ENCODE results near the gene CD37.
"Not testable (repeated sequence)": the region's sequence is repeated elsewhere in the genome, so short reads cannot be mapped to it uniquely, and the experiment has no call there.

Gene CD37

GRCh38 chr19:49335071-49335783 is at the start of gene CD37:
CD37 (plus strand) TSS chr19:49335406; CDS start chr19:49335541, 135 bp downstream.
- no peak for DNase-seq

- no peak for DNase-seq
Observed at GRCh38 chr19:49287141-49287770, 48.0 kb upstream of the CD37 start.

DNA sequence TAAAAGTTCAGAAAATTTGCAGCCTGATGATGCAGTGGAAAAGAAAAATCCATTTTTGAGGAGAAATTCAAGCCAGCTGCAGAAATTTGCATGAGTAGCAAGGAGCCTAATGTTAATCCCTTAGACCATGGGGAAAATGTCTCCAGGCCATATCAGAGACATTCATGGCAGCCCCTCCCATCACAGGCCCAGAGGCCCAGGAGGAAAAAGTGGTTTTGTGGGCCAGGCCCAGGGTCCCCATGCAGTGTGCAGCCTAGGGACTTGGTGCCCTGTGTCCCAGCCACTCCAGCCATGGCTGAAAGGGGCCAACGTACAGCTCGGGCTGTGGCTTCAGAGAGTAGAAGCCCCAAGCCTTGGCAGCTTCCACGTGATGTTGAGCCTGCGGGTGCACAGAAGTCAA is 47.0 kb upstream of the CD37 start:
- not testable (repeated sequence) for DNase-seq

DNA sequence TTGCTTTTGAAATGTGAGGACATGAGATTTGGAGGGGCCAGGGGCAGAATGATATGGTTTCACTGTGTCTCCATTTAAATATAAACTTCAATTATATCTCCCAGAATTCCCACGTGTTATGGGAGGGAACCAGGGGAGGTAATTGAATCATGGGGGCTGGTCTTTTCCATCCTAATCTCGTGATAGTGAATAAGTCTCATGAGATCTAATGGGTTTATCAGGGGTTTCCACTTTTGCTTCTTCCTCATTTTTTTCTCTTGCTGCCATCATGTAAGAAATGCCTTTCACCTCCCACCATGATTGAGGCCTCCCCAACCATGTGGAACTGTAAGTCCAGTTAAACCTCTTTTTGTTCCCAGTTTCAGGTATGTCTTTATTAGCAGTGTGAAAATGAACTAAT is 45.9 kb upstream of the CD37 start:
- DNase-seq = not testable (repeated sequence)

GRCh38 chr19:49290517-49290916 is 44.7 kb upstream of the CD37 start:
- no peak for DNase-seq

GRCh38 chr19:49294401-49294800 is 40.8 kb upstream of the CD37 start:
- no peak for DNase-seq

GRCh38 chr19:49295208-49295880 is 39.9 kb upstream of the CD37 start:
- DNase-seq = no peak

- DNase-seq = no peak
Observed at GRCh38 chr19:49297403-49297802, 37.8 kb upstream of the CD37 start.

GRCh38 chr19:49298653-49299052 is 36.6 kb upstream of the CD37 start:
- DNase-seq = not testable (repeated sequence)

- DNase-seq = no peak
Observed at GRCh38 chr19:49301165-49301865, 33.9 kb upstream of the CD37 start.

DNA sequence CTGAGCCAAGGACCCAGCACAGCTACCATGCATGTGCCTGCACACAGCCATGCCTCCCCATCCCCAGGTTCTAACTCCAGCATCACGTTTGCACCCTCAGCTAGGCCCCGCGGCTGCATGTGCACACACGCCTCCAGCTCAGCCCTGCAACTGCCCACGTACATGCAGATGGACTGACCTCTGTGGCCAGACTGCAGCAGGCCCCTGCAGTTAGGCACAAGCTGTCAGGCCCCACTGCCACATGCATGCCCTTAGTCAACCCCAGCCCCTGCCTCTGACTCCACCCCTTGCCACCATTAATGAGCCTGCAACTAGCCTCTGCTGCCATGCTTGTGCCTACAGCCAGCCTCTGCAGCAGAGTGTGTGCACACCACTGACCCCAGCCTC is 33.3 kb upstream of the CD37 start:
- DNase-seq = no peak

DNA sequence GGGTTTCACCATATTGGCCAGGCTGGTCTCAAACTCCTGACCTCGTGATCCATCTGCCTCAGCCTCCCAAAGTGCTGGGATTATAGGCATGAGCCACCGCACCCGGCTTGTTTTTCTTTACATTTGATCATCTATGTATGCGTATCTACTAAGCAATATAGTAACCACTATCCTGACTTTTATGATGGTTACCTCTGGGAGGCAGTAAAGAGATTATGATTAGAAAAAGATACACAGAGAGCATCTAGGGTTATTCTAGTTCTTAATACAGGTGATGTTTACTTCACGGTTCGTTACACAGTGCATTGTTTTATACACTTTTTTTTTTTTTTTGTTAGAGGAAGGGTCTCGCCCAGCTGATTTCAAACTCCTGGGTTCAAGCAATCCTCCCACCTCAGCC is 28.5 kb upstream of the CD37 start:
- not testable (repeated sequence) for DNase-seq

DNA sequence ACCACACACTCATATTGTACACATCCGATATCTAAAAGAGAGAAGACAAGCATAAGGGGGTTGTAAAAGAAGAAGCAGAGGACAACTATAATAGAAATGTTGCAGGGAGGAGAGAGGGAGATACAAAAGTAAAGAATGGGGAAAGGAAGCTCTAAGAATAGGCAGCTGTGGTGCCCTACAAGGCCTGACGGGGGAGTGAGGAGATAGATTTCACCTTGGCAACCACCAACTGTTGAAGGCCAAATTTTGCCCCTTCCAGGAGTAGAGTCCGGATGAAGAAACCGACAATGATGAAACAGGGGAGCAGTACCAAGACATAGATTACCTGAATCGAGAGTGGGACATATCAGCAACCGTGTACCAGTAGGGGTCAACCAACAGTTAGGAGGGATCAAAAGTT is 26.1 kb upstream of the CD37 start:
- no peak for DNase-seq

- DNase-seq = no peak
Observed at GRCh38 chr19:49315111-49315510, 20.1 kb upstream of the CD37 start.

GRCh38 chr19:49316284-49316683 is 18.9 kb upstream of the CD37 start:
- DNase-seq = no peak

DNA sequence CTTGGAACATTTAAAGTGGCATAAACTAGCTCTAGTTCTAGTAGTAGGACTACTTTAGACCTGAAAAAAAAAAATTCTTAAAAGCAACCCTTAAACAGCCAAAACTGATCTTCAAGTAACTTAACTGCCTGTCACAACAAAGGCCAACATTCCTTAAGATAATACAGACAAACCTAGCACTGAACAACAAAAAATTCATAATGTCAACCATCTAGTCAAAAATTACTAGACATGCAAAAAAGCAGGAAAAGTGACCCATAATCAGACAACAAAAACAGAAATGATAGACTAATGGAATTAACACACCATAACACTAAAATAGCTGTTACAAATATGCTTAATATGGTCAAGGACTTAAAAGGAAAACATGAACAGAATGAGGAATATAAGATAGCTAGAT is 16.9 kb upstream of the CD37 start:
- DNase-seq = no peak

DNA sequence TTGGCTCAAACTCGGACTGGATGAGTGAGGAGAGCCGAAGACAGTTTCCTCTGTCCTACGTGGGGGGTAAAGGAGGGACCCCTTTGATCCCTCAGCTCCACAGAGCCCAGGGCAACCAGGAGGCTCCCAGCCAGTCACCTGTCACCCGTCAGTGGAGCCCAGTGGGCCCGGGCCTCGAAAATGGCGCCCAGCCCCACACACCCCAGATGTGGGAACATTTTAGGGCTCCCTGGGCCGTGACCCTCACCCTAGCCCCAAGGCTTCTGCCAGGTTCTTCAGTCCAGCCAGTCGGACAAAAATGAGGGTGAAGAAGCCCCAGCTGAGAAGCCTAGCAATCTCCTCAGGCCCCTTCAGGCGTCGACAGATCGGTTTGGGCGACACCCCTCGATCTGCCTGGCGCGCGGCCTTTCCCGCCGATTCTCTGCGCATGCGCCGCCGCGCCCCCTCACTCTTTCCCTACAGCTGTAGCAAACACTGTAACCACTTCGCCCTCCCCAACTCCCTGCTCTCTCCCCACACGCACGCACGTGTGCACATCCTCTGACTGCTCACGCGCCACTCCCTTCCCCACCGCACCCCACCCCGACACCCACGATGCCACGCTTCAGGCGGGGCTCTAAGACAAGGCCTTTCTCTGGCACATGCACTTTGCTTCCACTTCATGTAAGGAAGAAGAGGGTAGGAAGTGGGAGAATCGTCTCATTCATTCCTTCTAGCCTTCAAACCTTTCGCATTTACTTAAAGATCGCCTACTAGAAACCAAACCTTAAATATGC is 10.2 kb upstream of the CD37 start, which contains the start of gene SLC6A16:
Gene SLC6A16 (minus strand): TSS at position 391 of the 776 bp plus-strand sequence. CDS start 13,844 bp downstream, outside the sequence.
- DNase-seq = no peak

DNA sequence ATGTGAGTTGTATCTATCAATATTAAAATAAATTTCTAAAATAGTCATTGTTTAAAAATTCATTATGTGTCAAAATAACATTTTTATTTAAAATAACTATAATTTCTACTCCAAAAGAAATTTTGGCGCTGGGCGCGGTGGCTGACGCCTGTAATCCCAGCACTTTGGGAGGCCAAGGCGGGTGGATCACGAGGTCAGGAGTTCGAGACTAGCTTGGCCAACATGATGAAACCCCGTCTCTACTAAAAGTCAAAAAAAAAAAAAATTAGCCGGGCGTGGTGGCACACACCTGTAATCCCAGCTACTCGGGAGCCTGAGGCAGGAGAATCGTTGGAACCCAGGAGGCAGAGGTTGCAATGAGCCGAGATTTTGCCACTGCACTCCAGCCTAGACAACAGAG is 9.4 kb upstream of the CD37 start:
- not testable (repeated sequence) for DNase-seq

DNA sequence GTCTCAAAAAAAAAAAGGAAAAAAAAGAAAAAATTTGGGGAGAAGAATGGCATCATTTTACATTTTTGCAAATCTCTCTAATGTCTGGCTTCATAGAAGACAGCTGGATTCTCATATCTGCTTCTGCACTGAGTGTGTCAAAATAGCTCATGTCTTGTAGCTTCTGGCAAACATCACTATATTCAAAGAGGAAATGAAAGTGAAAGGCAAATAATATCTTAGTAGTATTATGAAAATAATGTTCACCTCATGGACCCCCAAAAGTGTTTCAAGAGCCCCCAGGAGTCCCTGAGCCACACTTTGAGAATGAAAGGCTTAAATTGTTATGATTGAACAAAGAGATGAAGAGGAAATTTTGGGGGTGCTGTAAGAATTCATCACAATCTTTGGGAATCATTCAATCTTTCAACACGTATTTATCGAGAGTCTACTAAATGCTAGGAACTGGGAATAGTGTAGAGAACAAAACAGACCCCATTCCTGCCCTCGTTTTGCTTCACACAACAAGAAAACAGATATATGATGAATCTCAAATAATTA is 9.0 kb upstream of the CD37 start:
- DNase-seq = no peak

DNA sequence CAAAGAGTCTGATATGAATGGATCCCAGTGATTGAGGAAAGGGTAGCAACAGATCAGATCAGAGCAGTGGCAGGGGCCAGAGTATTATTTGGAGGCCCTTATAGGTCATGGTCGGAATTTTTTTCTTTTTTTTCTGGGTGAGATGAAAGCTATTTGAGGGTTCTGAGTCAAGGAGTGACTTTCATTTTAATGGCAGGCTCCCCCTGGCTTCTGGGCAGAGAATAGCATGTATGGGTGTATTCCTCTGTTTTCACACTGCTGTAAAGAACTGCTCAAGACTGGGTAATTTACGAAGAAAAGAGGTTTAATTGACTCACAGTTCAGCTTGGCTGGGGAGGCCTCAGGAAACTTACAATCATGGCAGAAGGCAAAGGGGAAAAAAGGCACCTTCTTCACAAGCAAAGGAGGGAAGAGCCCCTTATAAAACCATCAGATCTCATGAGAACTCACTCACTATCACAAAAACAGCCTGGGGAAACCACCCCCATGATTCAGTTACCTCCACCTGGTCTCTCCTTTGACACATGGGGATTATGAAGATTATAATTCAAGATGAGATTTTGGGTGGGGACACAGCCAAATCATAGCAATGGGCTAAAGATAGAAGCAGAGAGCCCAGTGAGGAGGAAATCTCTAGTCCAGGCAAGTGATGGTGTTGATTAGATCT is 7.2 kb upstream of the CD37 start:
- DNase-seq = no peak

DNA sequence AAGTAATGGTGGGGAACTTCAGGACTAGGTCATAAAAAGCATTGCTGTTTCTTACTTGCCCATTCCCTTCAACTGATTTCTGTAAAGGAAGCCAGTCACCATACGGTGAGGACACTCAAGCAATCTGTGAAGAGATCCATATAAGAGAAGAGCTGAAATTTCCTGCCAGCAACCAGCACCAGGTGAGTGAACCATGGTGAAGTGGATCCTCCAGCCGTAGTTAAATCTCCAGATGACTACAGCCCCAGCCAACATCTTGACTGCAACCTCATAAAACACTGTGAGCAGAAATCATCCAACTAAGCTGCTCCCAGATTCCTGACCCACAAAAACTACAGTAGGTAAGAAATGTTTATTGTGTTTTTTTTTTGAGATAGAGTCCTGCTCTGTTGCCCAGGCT is 6.5 kb upstream of the CD37 start:
- DNase-seq = no peak

- DNase-seq = not testable (repeated sequence)
Observed at GRCh38 chr19:49331187-49331586, 4.0 kb upstream of the CD37 start.

All from NCI-H2029 treated with DMSO at 0.1 percent for 48 hours (cell line).